Nephron (organoid): ENCODE measurements around the gene FSIP1.

Source experiments
- H3K27ac Mint-ChIP-seq, 3 experiments: 2 replicates each; pipeline ENCODE4 v1.8.0; 2020; ENCODE audit warnings: mixed read lengths in 3 of 3, mild to moderate bottlenecking in 2 of 3, moderate library complexity in 1 of 3
- H3K27me3 Mint-ChIP-seq: 2 replicates; pipeline ENCODE4 v1.8.0; 2021; ENCODE audit warnings: low read depth, mild to moderate bottlenecking, moderate library complexity, mixed read lengths
- H3K36me3 Mint-ChIP-seq: 2 replicates; pipeline ENCODE4 v1.8.0; 2020; ENCODE audit warnings: low read depth, mixed read lengths
- H3K4me1 Mint-ChIP-seq: 2 replicates; pipeline ENCODE4 v1.8.0; 2020; ENCODE audit warnings: mixed read lengths
- H3K4me3 Mint-ChIP-seq, 3 experiments: 2 replicates each; pipeline ENCODE4 v1.8.0; 2020; ENCODE audit warnings: mild to moderate bottlenecking in 3 of 3, mixed read lengths in 3 of 3, moderate library complexity in 2 of 3
- H3K9me3 Mint-ChIP-seq: 2 replicates; pipeline ENCODE4 v1.8.0; 2020; ENCODE audit warnings: mixed read lengths
- CTCF ChIP-seq, 3 experiments: fragments of 200-600 bp; sonication (generic); IDR thresholded peaks; one replicate each; pipeline ENCODE4 v1.5.0; 2021; ENCODE audit warnings: antibody characterized with exemption in 3 of 3; ENCODE audit not compliant: unreplicated experiment in 3 of 3

The FSIP1 gene

GRCh38 chr15:39672184-39672583 lies 110.5 kb downstream of the FSIP1 start:
- peaks cover 21% of the 10 kb centered on the region for H3K4me1 Mint-ChIP-seq
- H3K4me3 Mint-ChIP-seq, result no peak overlapping the region
- H3K36me3 Mint-ChIP-seq, result no peaks in the 10 kb centered on the region
- no peak overlapping the region for H3K27ac Mint-ChIP-seq
- no peaks in the 10 kb centered on the region for H3K27me3 Mint-ChIP-seq
- H3K9me3 Mint-ChIP-seq, result no peaks in the 10 kb centered on the region
- TF ChIP-seq CTCF (IDR thresholded peaks at IDR 0.05; ENCODE audit: unreplicated experiment in 3 of 3), result no peak

GRCh38 chr15:39670687-39671086 lies 112.0 kb downstream of the FSIP1 start:
- no peak for TF ChIP-seq CTCF (IDR thresholded peaks at IDR 0.05; ENCODE audit: unreplicated experiment in 3 of 3)
- Mint-ChIP-seq H3K4me3 (no peak overlapping the region), H3K4me1 (peaks cover 34% of the 10 kb centered on the region), H3K9me3 (no peaks in the 10 kb centered on the region), H3K27ac (peak overlapping the region in 2 of 3 experiments; percentile 18 to 71), H3K27me3 (no peaks in the 10 kb centered on the region), H3K36me3 (no peaks in the 10 kb centered on the region)

- Mint-ChIP-seq H3K36me3 (no peaks in the 10 kb centered on the region), H3K27me3 (no peaks in the 10 kb centered on the region), H3K4me1 (peaks cover 42% of the 10 kb centered on the region), H3K9me3 (no peaks in the 10 kb centered on the region), H3K4me3 (no peak overlapping the region), H3K27ac (peak overlapping the region; percentile 7 to 84 (median 11))
- TF ChIP-seq CTCF (IDR thresholded peaks at IDR 0.05; ENCODE audit: unreplicated experiment in 3 of 3), result no peak
Measured at GRCh38 chr15:39669661-39670060, 113.0 kb downstream of the FSIP1 start.

- TF ChIP-seq CTCF (IDR thresholded peaks at IDR 0.05; ENCODE audit: unreplicated experiment in 3 of 3), result no peak
- Mint-ChIP-seq H3K4me3 (no peak overlapping the region), H3K27ac (peak overlapping the region in 1 of 3 experiments; percentile 84), H3K36me3 (no peaks in the 10 kb centered on the region), H3K9me3 (no peaks in the 10 kb centered on the region), H3K4me1 (peaks cover 46% of the 10 kb centered on the region), H3K27me3 (no peaks in the 10 kb centered on the region)
Measured at GRCh38 chr15:39669241-39669640, 113.4 kb downstream of the FSIP1 start.

- Mint-ChIP-seq H3K27ac (peak overlapping the region; percentile 51 to 93 (median 84)), H3K4me1 (peaks cover 49% of the 10 kb centered on the region), H3K9me3 (no peaks in the 10 kb centered on the region), H3K27me3 (no peaks in the 10 kb centered on the region), H3K36me3 (no peaks in the 10 kb centered on the region), H3K4me3 (no peak overlapping the region)
- TF ChIP-seq CTCF (IDR thresholded peaks at IDR 0.05; ENCODE audit: unreplicated experiment in 3 of 3), result no peak
Measured at GRCh38 chr15:39668457-39668856, 114.2 kb downstream of the FSIP1 start.

GRCh38 chr15:39667382-39668127 lies 115.1 kb downstream of the FSIP1 start:
- no peaks in the 10 kb centered on the region for H3K36me3 Mint-ChIP-seq

More at GRCh38 chr15:39667382-39668127, 115.1 kb downstream of the FSIP1 start:
- H3K9me3 Mint-ChIP-seq, result no peaks in the 10 kb centered on the region
- H3K4me1 Mint-ChIP-seq, result peaks cover 51% of the 10 kb centered on the region
- TF ChIP-seq CTCF (IDR thresholded peaks at IDR 0.05; ENCODE audit: unreplicated experiment in 3 of 3), result no peak
- no peaks in the 10 kb centered on the region for H3K27me3 Mint-ChIP-seq
- H3K4me3 Mint-ChIP-seq, result no peak overlapping the region
- peak overlapping the region; percentile 84 to 93 (median 93) for H3K27ac Mint-ChIP-seq
